HEK293 (cell line): ENCODE results near the gene LPP.

Experiments used
- CTCF ChIA-PET: fragments of 350-600 bp; formaldehyde crosslinking; extraction: SDS; loops from one replicate; lab custom pipeline; 2021; ENCODE audit warnings: antibody characterized with exemption; lab: Yijun Ruan, JAX
- POLR2A ChIA-PET: fragments of 300-600 bp; formaldehyde crosslinking; extraction: SDS; loops from one replicate; lab custom pipeline; 2020; ENCODE audit warnings: antibody characterized with exemption, inconsistent platforms; lab: Yijun Ruan, JAX
- H3K27ac ChIP-seq: fragments of 200-500 bp; sonication (Bioruptor generic); 2 replicates; pipeline ENCODE4 v1.5.1; 2014; ENCODE audit warnings: low read depth, low read length, control low read depth, inconsistent platforms; ENCODE audit errors: extremely low read depth
- H3K36me3 ChIP-seq, 2 experiments: fragments of 200-500 bp in 1 of 2; sonication (Bioruptor generic) in 1 of 2; 1 replicate in 1 of 2; 2 replicates in 1 of 2; pipeline ENCODE4 v1.5.1; 2014 to 2017; ENCODE audit warnings: inconsistent platforms in 2 of 2, low read length in 2 of 2; ENCODE audit not compliant: control insufficient read depth in 2 of 2, insufficient read depth in 1 of 2
- H3K4me1 ChIP-seq: fragments of 200-500 bp; sonication (Bioruptor generic); 2 replicates; pipeline ENCODE4 v1.5.1; 2014; ENCODE audit warnings: mild to moderate bottlenecking, low read length, inconsistent platforms; ENCODE audit not compliant: control insufficient read depth, insufficient read depth
- H3K4me3 ChIP-seq: 2 replicates; pipeline ENCODE4 v1.5.1; 2011; ENCODE audit warnings: low read depth, mild to moderate bottlenecking, control low read depth, low read length, moderate library complexity
- H3K9me3 ChIP-seq: fragments of 200-500 bp; sonication (Bioruptor generic); 2 replicates; pipeline ENCODE4 v1.5.1; 2014; ENCODE audit warnings: low read depth, low read length, inconsistent platforms; ENCODE audit not compliant: control insufficient read depth, insufficient read depth
- OVOL3 ChIP-seq: fragments of 450-650 bp; formaldehyde crosslinking; IDR thresholded peaks from 2 replicates; pipeline ENCODE4 v1.5.1; 2016; ENCODE audit warnings: missing biosample characterization, missing genetic modification characterization
- ZIC2 ChIP-seq: fragments of 450-650 bp; formaldehyde crosslinking; IDR thresholded peaks from 2 replicates; pipeline ENCODE4 v1.5.1; 2016; ENCODE audit warnings: missing biosample characterization, missing genetic modification characterization
- ZNF19 ChIP-seq: fragments of 450-650 bp; formaldehyde crosslinking; IDR thresholded peaks from 2 replicates; pipeline ENCODE4; 2016; ENCODE audit warnings: missing biosample characterization, missing genetic modification characterization, low read depth
- ZNF510 ChIP-seq: fragments of 450-650 bp; formaldehyde crosslinking; IDR thresholded peaks from 2 replicates; pipeline ENCODE4 v1.5.1; 2018; ENCODE audit warnings: mild to moderate bottlenecking, missing genetic modification characterization, missing biosample characterization; ENCODE audit not compliant: insufficient replicate concordance
- ZNF664 ChIP-seq: fragments of 450-650 bp; formaldehyde crosslinking; IDR thresholded peaks from 2 replicates; pipeline ENCODE4 v1.5.1; 2016; ENCODE audit warnings: missing biosample characterization, missing genetic modification characterization
- ZNF677 ChIP-seq: fragments of 450-650 bp; IDR thresholded peaks from 2 replicates; pipeline ENCODE4 v1.5.0; 2018; ENCODE audit warnings: missing biosample characterization, mild to moderate bottlenecking, missing genetic modification characterization, moderate library complexity
- ZNF701 ChIP-seq: fragments of 450-650 bp; formaldehyde crosslinking; IDR thresholded peaks from 2 replicates; pipeline ENCODE4 v1.5.1; 2016; ENCODE audit warnings: missing biosample characterization, missing genetic modification characterization
- ZNF843 ChIP-seq: fragments of 450-650 bp; formaldehyde crosslinking; IDR thresholded peaks from 2 replicates; pipeline ENCODE4 v1.5.1; 2016; ENCODE audit warnings: missing biosample characterization, missing genetic modification characterization
- TF ChIP-seq, protein P1 (sequence below): fragments of 450-650 bp; formaldehyde crosslinking; IDR thresholded peaks from 2 replicates; pipeline ENCODE4 v1.5.0; 2017; ENCODE audit warnings: missing biosample characterization, missing genetic modification characterization, borderline replicate concordance
- TF ChIP-seq, protein P2 (sequence below): fragments of 450-650 bp; formaldehyde crosslinking; IDR thresholded peaks from 2 replicates; pipeline ENCODE4 v1.5.1; 2017; ENCODE audit warnings: missing biosample characterization, missing genetic modification characterization
- TF ChIP-seq, protein P3 (sequence below): fragments of 450-650 bp; formaldehyde crosslinking; IDR thresholded peaks from 2 replicates; pipeline ENCODE4 v1.5.1; 2016; ENCODE audit warnings: missing biosample characterization, missing genetic modification characterization, borderline replicate concordance
- TF ChIP-seq, protein P4 (sequence below): fragments of 450-650 bp; formaldehyde crosslinking; IDR thresholded peaks from 2 replicates; pipeline ENCODE4 v1.5.1; 2016; ENCODE audit warnings: missing biosample characterization, missing genetic modification characterization
- TF ChIP-seq, protein P5 (sequence below): fragments of 450-650 bp; formaldehyde crosslinking; IDR thresholded peaks from 2 replicates; pipeline ENCODE4 v1.5.1; 2016; ENCODE audit warnings: missing biosample characterization, missing genetic modification characterization

The LPP gene

DNA sequence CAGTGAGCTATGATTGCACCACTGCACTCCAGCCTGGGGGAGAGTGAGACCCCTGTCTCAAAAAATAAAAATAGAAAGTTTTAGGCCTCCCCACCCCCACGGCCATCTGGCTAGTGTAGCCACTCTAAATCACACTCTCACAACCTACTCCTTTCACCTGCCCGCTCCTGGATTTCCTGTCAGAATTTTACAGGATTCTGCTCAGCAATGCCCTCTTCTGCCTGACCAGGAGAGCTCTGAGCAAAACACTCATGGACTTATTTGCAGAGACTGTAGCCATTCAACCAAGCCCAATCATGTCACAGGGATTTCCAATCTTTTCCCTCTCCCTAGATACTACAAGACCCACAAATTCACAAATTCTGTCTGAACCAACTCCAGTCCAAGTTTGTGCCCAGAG, 775.2 kb downstream of the LPP start (continued):
- TF ChIP-seq, protein P1, sequence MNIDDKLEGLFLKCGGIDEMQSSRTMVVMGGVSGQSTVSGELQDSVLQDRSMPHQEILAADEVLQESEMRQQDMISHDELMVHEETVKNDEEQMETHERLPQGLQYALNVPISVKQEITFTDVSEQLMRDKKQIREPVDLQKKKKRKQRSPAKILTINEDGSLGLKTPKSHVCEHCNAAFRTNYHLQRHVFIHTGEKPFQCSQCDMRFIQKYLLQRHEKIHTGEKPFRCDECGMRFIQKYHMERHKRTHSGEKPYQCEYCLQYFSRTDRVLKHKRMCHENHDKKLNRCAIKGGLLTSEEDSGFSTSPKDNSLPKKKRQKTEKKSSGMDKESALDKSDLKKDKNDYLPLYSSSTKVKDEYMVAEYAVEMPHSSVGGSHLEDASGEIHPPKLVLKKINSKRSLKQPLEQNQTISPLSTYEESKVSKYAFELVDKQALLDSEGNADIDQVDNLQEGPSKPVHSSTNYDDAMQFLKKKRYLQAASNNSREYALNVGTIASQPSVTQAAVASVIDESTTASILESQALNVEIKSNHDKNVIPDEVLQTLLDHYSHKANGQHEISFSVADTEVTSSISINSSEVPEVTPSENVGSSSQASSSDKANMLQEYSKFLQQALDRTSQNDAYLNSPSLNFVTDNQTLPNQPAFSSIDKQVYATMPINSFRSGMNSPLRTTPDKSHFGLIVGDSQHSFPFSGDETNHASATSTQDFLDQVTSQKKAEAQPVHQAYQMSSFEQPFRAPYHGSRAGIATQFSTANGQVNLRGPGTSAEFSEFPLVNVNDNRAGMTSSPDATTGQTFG (tag by site-specific recombination) = no peak
- TF ChIP-seq ZNF677 = no peak
- TF ChIP-seq, all 188 proteins: peak for 0

DNA sequence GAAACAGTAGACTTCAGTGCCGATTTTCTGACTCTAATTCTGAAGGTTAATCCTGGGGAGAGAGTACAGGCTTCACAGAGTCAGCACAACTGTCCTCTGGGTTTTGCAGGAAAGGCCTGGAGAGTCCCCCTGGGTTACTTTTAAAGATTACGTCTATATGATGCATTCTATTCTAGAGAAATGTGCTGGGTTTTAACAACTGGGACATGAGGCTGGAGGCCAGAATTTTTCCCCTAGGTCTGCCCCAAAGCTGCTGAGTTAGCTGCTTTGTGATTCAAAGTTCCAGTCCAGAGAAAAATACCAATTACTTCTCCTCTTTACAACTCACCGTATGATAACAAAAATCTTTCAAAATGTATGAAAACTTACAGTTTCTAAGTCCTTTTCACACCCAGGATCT, 777.1 kb downstream of the LPP start:
- no peak overlapping the region for H3K4me3 ChIP-seq
- CTCF ChIA-PET = interaction anchor here (1.4 to 2.9 kb wide), 2 partner anchors 24 to 25 kb away, joined by 5 to 13 read pairs; no protein-coding TSS in a partner anchor
- TF ChIP-seq ZNF664 = no peak
- TF ChIP-seq, protein P2, sequence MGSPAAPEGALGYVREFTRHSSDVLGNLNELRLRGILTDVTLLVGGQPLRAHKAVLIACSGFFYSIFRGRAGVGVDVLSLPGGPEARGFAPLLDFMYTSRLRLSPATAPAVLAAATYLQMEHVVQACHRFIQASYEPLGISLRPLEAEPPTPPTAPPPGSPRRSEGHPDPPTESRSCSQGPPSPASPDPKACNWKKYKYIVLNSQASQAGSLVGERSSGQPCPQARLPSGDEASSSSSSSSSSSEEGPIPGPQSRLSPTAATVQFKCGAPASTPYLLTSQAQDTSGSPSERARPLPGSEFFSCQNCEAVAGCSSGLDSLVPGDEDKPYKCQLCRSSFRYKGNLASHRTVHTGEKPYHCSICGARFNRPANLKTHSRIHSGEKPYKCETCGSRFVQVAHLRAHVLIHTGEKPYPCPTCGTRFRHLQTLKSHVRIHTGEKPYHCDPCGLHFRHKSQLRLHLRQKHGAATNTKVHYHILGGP (tag by site-specific recombination) = no peak
- TF ChIP-seq ZNF510 = no peak
- TF ChIP-seq, protein P3, sequence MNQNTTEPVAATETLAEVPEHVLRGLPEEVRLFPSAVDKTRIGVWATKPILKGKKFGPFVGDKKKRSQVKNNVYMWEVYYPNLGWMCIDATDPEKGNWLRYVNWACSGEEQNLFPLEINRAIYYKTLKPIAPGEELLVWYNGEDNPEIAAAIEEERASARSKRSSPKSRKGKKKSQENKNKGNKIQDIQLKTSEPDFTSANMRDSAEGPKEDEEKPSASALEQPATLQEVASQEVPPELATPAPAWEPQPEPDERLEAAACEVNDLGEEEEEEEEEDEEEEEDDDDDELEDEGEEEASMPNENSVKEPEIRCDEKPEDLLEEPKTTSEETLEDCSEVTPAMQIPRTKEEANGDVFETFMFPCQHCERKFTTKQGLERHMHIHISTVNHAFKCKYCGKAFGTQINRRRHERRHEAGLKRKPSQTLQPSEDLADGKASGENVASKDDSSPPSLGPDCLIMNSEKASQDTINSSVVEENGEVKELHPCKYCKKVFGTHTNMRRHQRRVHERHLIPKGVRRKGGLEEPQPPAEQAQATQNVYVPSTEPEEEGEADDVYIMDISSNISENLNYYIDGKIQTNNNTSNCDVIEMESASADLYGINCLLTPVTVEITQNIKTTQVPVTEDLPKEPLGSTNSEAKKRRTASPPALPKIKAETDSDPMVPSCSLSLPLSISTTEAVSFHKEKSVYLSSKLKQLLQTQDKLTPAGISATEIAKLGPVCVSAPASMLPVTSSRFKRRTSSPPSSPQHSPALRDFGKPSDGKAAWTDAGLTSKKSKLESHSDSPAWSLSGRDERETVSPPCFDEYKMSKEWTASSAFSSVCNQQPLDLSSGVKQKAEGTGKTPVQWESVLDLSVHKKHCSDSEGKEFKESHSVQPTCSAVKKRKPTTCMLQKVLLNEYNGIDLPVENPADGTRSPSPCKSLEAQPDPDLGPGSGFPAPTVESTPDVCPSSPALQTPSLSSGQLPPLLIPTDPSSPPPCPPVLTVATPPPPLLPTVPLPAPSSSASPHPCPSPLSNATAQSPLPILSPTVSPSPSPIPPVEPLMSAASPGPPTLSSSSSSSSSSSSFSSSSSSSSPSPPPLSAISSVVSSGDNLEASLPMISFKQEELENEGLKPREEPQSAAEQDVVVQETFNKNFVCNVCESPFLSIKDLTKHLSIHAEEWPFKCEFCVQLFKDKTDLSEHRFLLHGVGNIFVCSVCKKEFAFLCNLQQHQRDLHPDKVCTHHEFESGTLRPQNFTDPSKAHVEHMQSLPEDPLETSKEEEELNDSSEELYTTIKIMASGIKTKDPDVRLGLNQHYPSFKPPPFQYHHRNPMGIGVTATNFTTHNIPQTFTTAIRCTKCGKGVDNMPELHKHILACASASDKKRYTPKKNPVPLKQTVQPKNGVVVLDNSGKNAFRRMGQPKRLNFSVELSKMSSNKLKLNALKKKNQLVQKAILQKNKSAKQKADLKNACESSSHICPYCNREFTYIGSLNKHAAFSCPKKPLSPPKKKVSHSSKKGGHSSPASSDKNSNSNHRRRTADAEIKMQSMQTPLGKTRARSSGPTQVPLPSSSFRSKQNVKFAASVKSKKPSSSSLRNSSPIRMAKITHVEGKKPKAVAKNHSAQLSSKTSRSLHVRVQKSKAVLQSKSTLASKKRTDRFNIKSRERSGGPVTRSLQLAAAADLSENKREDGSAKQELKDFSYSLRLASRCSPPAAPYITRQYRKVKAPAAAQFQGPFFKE = no peak
- no peak for TF ChIP-seq ZNF701 (tag by site-specific recombination)
- TF ChIP-seq, protein P4, sequence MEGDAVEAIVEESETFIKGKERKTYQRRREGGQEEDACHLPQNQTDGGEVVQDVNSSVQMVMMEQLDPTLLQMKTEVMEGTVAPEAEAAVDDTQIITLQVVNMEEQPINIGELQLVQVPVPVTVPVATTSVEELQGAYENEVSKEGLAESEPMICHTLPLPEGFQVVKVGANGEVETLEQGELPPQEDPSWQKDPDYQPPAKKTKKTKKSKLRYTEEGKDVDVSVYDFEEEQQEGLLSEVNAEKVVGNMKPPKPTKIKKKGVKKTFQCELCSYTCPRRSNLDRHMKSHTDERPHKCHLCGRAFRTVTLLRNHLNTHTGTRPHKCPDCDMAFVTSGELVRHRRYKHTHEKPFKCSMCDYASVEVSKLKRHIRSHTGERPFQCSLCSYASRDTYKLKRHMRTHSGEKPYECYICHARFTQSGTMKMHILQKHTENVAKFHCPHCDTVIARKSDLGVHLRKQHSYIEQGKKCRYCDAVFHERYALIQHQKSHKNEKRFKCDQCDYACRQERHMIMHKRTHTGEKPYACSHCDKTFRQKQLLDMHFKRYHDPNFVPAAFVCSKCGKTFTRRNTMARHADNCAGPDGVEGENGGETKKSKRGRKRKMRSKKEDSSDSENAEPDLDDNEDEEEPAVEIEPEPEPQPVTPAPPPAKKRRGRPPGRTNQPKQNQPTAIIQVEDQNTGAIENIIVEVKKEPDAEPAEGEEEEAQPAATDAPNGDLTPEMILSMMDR (tag by site-specific recombination) = no peak
- no peak for TF ChIP-seq ZNF843 (tag by site-specific recombination)
- TF ChIP-seq OVOL3 (tag by site-specific recombination) = no peak
- TF ChIP-seq, protein P5, sequence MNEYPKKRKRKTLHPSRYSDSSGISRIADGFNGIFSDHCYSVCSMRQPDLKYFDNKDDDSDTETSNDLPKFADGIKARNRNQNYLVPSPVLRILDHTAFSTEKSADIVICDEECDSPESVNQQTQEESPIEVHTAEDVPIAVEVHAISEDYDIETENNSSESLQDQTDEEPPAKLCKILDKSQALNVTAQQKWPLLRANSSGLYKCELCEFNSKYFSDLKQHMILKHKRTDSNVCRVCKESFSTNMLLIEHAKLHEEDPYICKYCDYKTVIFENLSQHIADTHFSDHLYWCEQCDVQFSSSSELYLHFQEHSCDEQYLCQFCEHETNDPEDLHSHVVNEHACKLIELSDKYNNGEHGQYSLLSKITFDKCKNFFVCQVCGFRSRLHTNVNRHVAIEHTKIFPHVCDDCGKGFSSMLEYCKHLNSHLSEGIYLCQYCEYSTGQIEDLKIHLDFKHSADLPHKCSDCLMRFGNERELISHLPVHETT (tag by site-specific recombination) = no peak
- no peak for TF ChIP-seq ZNF19 (tag by site-specific recombination)
- TF ChIP-seq ZIC2 (tag by site-specific recombination) = no peak
- TF ChIP-seq, all 188 proteins: peak for 0
- POLR2A ChIA-PET = no interaction called here
- no peak overlapping the region for H3K27ac ChIP-seq
- no peaks in the 10 kb centered on the region for H3K36me3 ChIP-seq
- no peaks in the 10 kb centered on the region for H3K9me3 ChIP-seq
- no peaks in the 10 kb centered on the region for H3K4me1 ChIP-seq
